ENCODE data around the gene TMEM270.
"Not testable (repeated sequence)": the region's sequence is repeated elsewhere in the genome, so short reads cannot be mapped to it uniquely, and the experiment has no call there.

TMEM270 gene

GRCh38 chr7:73840715-73841379 is 20.1 kb upstream of the TMEM270 start:
- TF ChIP-seq, protein P1, sequence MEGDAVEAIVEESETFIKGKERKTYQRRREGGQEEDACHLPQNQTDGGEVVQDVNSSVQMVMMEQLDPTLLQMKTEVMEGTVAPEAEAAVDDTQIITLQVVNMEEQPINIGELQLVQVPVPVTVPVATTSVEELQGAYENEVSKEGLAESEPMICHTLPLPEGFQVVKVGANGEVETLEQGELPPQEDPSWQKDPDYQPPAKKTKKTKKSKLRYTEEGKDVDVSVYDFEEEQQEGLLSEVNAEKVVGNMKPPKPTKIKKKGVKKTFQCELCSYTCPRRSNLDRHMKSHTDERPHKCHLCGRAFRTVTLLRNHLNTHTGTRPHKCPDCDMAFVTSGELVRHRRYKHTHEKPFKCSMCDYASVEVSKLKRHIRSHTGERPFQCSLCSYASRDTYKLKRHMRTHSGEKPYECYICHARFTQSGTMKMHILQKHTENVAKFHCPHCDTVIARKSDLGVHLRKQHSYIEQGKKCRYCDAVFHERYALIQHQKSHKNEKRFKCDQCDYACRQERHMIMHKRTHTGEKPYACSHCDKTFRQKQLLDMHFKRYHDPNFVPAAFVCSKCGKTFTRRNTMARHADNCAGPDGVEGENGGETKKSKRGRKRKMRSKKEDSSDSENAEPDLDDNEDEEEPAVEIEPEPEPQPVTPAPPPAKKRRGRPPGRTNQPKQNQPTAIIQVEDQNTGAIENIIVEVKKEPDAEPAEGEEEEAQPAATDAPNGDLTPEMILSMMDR (IDR thresholded peaks at IDR 0.05; ENCODE audit: low read depth, low read length), result no peak

DNA sequence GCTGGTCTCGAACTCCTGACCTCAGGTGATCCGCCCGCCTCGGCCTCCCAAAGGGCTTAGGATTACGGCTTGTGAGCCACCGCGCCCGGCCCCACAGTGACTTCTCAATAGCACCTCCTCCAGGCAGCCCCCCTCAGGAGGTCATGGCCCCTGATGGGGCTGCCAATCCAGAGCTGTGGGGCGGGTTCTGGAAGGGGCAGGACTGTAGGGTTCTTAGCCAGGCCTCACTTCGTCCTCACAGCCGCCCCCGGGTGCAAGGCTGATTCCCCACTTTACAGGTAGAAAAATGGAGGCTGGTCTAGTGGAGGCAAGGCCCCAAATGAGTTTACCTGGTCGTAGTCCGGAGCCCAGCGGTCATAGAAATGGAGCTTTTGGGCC is 19.3 kb upstream of the TMEM270 start:
- TF ChIP-seq, protein P1 (IDR thresholded peaks at IDR 0.05; ENCODE audit: low read depth, low read length), result no peak
- H3K4me3 ChIP-seq (ENCODE audit: low read depth, low read length), result peak overlapping the region; percentile 66

More at GRCh38 chr7:73840715-73841379, 20.1 kb upstream of the TMEM270 start:
- H3K4me3 ChIP-seq (ENCODE audit: low read depth, low read length), result no peak overlapping the region

- TF ChIP-seq, protein P1 (IDR thresholded peaks at IDR 0.05; ENCODE audit: low read depth, low read length), result no peak
- H3K4me3 ChIP-seq (ENCODE audit: low read depth, low read length), result peak within 1 kb of the TSS; percentile 66
Observed at GRCh38 chr7:73842067-73842976, 18.6 kb upstream of the TMEM270 start, which contains the start of gene METTL27. Gene METTL27 (minus strand): TSS chr7:73842516. CDS start chr7:73842140, 376 bp downstream.

DNA sequence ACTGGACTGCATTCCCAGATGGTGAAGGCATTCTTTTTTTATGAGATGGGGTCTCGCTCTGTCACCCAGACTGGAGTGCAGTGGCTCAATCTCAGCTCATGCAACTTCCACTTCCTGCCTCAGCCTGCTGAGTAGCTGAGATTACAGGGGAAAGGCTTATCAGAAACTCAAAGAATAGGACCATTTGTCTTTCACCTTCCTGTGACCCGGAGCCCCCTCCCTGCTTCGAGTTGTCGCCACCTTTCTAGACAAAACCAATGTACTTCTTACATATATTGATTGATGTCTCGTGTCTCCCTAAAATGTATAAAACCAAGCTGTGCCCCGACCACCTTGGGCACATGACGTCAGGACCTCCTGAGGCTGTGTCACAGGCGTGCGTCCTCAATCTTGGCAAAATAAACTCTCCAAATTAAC is 16.8 kb upstream of the TMEM270 start:
- TF ChIP-seq, protein P1 (IDR thresholded peaks at IDR 0.05; ENCODE audit: low read depth, low read length), result no peak
- H3K4me3 ChIP-seq (ENCODE audit: low read depth, low read length), result no peak overlapping the region

DNA sequence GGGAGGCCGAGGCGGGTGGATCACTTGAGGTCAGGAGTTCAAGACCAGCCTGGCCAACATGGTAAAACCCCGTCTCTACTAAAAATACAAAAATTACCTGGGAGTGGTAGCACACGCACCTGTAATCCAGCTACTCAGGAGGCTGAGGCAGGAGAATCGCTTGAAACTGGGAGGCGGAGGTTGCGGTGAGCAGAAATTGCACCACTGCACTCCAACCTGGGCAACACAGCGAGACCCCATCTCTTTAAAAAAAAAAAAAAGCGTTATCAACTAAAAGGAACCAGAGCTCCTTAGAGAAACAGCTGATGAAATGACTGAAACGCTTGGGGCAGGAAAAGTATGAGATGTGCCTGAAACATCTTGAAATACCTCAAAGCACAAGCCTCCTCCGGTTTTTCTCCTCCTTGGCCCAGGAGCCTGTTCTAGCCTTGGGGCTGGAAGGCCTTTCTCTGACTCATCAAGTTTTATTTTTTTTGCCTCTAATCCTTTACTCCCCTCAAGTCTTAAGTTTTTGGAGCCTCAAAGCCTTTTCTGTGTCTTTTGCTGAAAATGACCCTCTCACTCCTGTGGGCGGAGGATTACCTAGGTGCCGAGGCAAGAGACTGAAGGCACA is 16.0 kb upstream of the TMEM270 start:
- TF ChIP-seq, protein P1 (IDR thresholded peaks at IDR 0.05; ENCODE audit: low read depth, low read length), result no peak
- H3K4me3 ChIP-seq (ENCODE audit: low read depth, low read length), result no peak overlapping the region

DNA sequence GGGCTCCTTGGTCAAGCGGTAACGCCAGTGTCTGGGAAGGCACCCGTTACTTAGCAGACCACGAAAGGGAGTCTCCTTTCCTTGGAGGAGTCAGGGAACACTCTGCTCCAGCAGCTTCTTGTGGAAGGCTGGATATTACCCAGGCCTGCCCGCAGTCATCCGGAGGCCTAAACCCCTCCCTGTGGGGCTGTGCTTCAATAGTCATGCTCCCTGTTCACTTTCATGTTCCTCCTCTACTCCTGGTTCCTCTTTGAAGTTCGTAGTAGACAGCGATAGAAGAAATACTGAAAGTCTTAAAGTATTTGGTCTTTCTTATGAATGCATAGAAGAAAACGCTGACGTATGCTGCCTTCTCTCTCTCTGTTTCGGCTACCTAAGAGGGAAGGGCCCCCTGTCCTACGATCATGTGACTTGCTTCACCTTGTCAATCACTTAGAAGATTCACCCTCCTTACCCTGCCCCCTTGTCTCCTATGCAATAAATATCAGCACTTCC is 15.2 kb upstream of the TMEM270 start:
- not testable (repeated sequence) for H3K4me3 ChIP-seq (ENCODE audit: low read depth, low read length)

DNA sequence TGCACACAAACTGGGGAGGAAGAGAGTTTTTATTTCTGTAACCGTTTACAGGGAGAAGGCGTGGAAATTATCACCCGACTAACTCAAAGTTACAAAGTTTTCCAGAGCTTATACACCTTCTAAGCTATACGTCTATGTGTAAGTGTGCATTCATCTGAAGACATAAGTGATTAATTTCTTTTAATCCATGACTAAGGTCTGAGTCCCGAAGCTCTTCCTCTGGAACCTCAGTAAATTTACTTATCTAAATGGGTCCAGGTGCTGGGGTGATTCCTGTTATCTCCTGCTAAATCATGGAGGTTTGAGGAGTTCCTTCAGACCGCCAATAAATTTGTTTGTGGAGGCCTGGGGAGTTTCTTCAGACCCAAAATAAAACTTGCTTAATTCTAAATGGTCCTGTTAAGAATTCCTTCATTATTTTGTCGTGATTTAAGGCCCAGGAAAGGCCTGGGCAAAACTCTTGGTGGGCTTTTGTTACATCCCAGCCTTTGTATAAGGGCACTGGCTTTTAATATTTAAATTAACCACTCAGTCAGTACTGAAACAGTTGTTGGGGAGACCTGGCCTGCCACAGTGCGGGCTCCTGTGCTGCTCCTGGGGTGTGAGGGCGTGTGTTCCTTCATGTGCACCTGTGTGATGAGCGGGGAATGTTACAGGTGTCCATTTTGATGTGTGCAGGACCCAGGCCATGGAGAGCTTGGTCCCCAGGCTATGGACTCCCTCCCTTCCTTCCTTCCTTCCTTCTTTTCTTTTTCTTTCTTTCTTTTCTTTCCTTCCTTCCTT is 12.8 kb upstream of the TMEM270 start:
- H3K4me3 ChIP-seq (ENCODE audit: low read depth, low read length), result no peak overlapping the region
- TF ChIP-seq, protein P1 (IDR thresholded peaks at IDR 0.05; ENCODE audit: low read depth, low read length), result no peak

Data from WI38 (cell line).